Measurements from ENCODE around the gene CREB3L2.

- TF ChIP-seq EZH2 (IDR thresholded peaks at IDR 0.05; ENCODE audit: low read depth, low read length, severe bottlenecking) (no peak), CTCF (IDR thresholded peaks at IDR 0.05; ENCODE audit: control extremely low read depth in 1 of 3, insufficient read depth in 1 of 3, low read depth in 1 of 3, low read length in 3 of 3) (no peak)
Observed at GRCh38 chr7:137829337-137829992, 172.4 kb downstream of the CREB3L2 start.
